ENCODE results near the gene GHDC. TPM values are rescaled to one million over a fixed set of nuclear protein-coding genes. Genes with fewer than 3 reads are reported as not detected.
"Not testable (repeated sequence)": the region's sequence is repeated elsewhere in the genome, so short reads cannot be mapped to it uniquely, and the experiment has no call there.

The GHDC gene
- total RNA-seq, 1 donor from 2014 or later: 33.4 TPM

- no peaks in the 10 kb centered on the region for H3K27me3 ChIP-seq (ENCODE audit: low read depth)
- no peaks in the 10 kb centered on the region for H3K9me3 ChIP-seq
- ATAC-seq (no peak), DNase-seq (no peak)
- intact Hi-C loops (cut with DNase I): no loop called here
- H3K36me3 ChIP-seq: peaks cover 49% of the 10 kb centered on the region
- TF ChIP-seq CTCF (IDR thresholded peaks at IDR 0.05): no peak
- H3K4me1 ChIP-seq: peaks cover 11% of the 10 kb centered on the region
- no peak overlapping the region for H3K4me3 ChIP-seq
- no peak overlapping the region for H3K27ac ChIP-seq
These were observed 31.4 kb upstream of the GHDC start for GRCh38 chr17:42225646-42226045.

- H3K27me3 ChIP-seq (ENCODE audit: low read depth): no peaks in the 10 kb centered on the region
- TF ChIP-seq CTCF (IDR thresholded peaks at IDR 0.05): no peak
- H3K4me3 ChIP-seq: no peak overlapping the region
- H3K9me3 ChIP-seq: no peaks in the 10 kb centered on the region
- intact Hi-C loops (cut with DNase I): no loop called here
- no peak for ATAC-seq
- no peak overlapping the region for H3K27ac ChIP-seq
- no peak for DNase-seq
- peaks cover 59% of the 10 kb centered on the region for H3K36me3 ChIP-seq
- H3K4me1 ChIP-seq: peaks cover 11% of the 10 kb centered on the region
These were observed 30.4 kb upstream of the GHDC start for GRCh38 chr17:42224651-42225050.

GRCh38 chr17:42221886-42222745 lies 27.8 kb upstream of the GHDC start:
- Histone ChIP-seq H3K27ac (no peak overlapping the region), H3K4me3 (no peak overlapping the region), H3K9me3 (no peaks in the 10 kb centered on the region), H3K36me3 (peaks cover 74% of the 10 kb centered on the region), H3K4me1 (no peaks in the 10 kb centered on the region), H3K27me3 (ENCODE audit: low read depth) (no peaks in the 10 kb centered on the region)
- ATAC-seq (peak; percentile 75 to 77), DNase-seq (peak; percentile 63)
- intact Hi-C loops (cut with DNase I): no loop called here
- TF ChIP-seq CTCF (IDR thresholded peaks at IDR 0.05): peak; percentile 55

GRCh38 chr17:42219280-42219679 lies 25.0 kb upstream of the GHDC start:
- DNase-seq; H3K4me1 ChIP-seq; H3K9me3 ChIP-seq; H3K27me3 ChIP-seq (ENCODE audit: low read depth); intact Hi-C loops (cut with DNase I); H3K4me3 ChIP-seq; H3K27ac ChIP-seq: not testable (repeated sequence)
- H3K36me3 ChIP-seq: peaks cover 80% of the 10 kb centered on the region
- ATAC-seq: peak in 1 of 2 donors; percentile 7

GRCh38 chr17:42214156-42214555 lies 19.9 kb upstream of the GHDC start:
- TF ChIP-seq CTCF (IDR thresholded peaks at IDR 0.05): no peak
- Histone ChIP-seq H3K27me3 (ENCODE audit: low read depth) (no peaks in the 10 kb centered on the region), H3K4me1 (no peaks in the 10 kb centered on the region), H3K9me3 (no peaks in the 10 kb centered on the region), H3K4me3 (no peak overlapping the region), H3K27ac (no peak overlapping the region), H3K36me3 (peaks cover 94% of the 10 kb centered on the region)
- no peak for ATAC-seq
- intact Hi-C loops (cut with DNase I): no loop called here
- no peak for DNase-seq

- no peak overlapping the region for H3K4me3 ChIP-seq
- H3K27me3 ChIP-seq (ENCODE audit: low read depth): no peaks in the 10 kb centered on the region
- no peak overlapping the region for H3K27ac ChIP-seq
- intact Hi-C loops (cut with DNase I): no loop called here
- DNase-seq: no peak
- no peaks in the 10 kb centered on the region for H3K9me3 ChIP-seq
- no peak for ATAC-seq
- no peak for TF ChIP-seq CTCF (IDR thresholded peaks at IDR 0.05)
- no peaks in the 10 kb centered on the region for H3K4me1 ChIP-seq
- H3K36me3 ChIP-seq: peaks cover 94% of the 10 kb centered on the region
These were observed 18.1 kb upstream of the GHDC start for GRCh38 chr17:42212382-42212781.

- H3K36me3 ChIP-seq: peaks cover 94% of the 10 kb centered on the region
- H3K27ac ChIP-seq; H3K9me3 ChIP-seq; H3K4me1 ChIP-seq; DNase-seq; intact Hi-C loops (cut with DNase I); H3K27me3 ChIP-seq (ENCODE audit: low read depth); H3K4me3 ChIP-seq: not testable (repeated sequence)
- peak; percentile 55 to 83 for ATAC-seq
These were observed 17.6 kb upstream of the GHDC start for GRCh38 chr17:42211921-42212341.
